WTC11 (cell line): Measurements from ENCODE around the gene ZNRF2.
"Not testable (repeated sequence)": the region's sequence is repeated elsewhere in the genome, so short reads cannot be mapped to it uniquely, and the experiment has no call there.

Experiments used
- RELA ChIP-seq: sonication (generic); formaldehyde crosslinking; IDR thresholded peaks from 2 replicates; pipeline ENCODE4 v1.8.1; 2022; ENCODE audit warnings: missing genetic modification reagents, mild to moderate bottlenecking, borderline replicate concordance
- ZNF121 ChIP-seq: sonication (generic); formaldehyde crosslinking; IDR thresholded peaks from 2 replicates; pipeline ENCODE4 v1.8.0; 2023; ENCODE audit warnings: missing genetic modification reagents
- ZNF263 ChIP-seq: sonication (generic); formaldehyde crosslinking; IDR thresholded peaks from 2 replicates; pipeline ENCODE4 v1.8.1; 2022; ENCODE audit warnings: low read depth, mild to moderate bottlenecking, moderate library complexity, missing genetic modification reagents
- ZNF423 ChIP-seq: fragments of 250-450 bp; sonication (Bioruptor Pico); IDR thresholded peaks from 2 replicates; pipeline ENCODE4 v2.1.2; 2022; ENCODE audit warnings: mild to moderate bottlenecking, moderate library complexity
- TF ChIP-seq, protein P1 (sequence below): sonication (generic); formaldehyde crosslinking; IDR thresholded peaks from 2 replicates; pipeline ENCODE4 v1.8.0; 2022; ENCODE audit warnings: mild to moderate bottlenecking, missing genetic modification reagents
- TF ChIP-seq, protein P2 (sequence below): fragments of 200-600 bp; IDR thresholded peaks from 2 replicates; pipeline ENCODE4 v1.8.0; 2022; ENCODE audit warnings: antibody characterized with exemption
- TF ChIP-seq, protein P3 (sequence below): sonication (generic); formaldehyde crosslinking; IDR thresholded peaks from 2 replicates; pipeline ENCODE4 v1.8.1; 2023; ENCODE audit warnings: mild to moderate bottlenecking, missing genetic modification reagents
- TF ChIP-seq, protein P4 (sequence below): sonication (generic); formaldehyde crosslinking; IDR thresholded peaks from 2 replicates; pipeline ENCODE4 v1.8.0; 2023; ENCODE audit warnings: missing genetic modification reagents

DNA sequence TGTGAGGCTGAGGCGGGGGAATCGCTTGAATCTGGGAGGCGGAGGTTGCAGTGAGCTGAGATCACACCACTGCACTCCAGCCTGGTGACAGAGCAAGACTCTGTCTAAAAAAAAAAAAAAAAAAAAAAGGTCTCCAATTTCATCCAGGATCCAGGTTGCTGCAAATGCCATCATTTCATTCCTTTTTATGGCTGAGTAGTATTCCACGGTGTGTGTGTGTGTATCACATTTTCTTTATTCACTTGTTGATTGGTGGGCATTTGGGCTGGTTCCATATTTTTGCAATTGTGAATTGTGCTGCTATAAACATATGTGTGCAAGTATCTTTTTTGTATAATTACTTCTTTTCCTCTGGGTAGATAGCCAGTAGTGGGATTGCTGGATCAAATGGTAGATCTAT is 19.2 kb upstream of the ZNRF2 start:
- TF ChIP-seq, protein P1, sequence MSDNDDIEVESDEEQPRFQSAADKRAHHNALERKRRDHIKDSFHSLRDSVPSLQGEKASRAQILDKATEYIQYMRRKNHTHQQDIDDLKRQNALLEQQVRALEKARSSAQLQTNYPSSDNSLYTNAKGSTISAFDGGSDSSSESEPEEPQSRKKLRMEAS (CRISPR knock-in tag) = not testable (repeated sequence)
- TF ChIP-seq, protein P2, sequence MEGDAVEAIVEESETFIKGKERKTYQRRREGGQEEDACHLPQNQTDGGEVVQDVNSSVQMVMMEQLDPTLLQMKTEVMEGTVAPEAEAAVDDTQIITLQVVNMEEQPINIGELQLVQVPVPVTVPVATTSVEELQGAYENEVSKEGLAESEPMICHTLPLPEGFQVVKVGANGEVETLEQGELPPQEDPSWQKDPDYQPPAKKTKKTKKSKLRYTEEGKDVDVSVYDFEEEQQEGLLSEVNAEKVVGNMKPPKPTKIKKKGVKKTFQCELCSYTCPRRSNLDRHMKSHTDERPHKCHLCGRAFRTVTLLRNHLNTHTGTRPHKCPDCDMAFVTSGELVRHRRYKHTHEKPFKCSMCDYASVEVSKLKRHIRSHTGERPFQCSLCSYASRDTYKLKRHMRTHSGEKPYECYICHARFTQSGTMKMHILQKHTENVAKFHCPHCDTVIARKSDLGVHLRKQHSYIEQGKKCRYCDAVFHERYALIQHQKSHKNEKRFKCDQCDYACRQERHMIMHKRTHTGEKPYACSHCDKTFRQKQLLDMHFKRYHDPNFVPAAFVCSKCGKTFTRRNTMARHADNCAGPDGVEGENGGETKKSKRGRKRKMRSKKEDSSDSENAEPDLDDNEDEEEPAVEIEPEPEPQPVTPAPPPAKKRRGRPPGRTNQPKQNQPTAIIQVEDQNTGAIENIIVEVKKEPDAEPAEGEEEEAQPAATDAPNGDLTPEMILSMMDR = not testable (repeated sequence)
- TF ChIP-seq, protein P3, sequence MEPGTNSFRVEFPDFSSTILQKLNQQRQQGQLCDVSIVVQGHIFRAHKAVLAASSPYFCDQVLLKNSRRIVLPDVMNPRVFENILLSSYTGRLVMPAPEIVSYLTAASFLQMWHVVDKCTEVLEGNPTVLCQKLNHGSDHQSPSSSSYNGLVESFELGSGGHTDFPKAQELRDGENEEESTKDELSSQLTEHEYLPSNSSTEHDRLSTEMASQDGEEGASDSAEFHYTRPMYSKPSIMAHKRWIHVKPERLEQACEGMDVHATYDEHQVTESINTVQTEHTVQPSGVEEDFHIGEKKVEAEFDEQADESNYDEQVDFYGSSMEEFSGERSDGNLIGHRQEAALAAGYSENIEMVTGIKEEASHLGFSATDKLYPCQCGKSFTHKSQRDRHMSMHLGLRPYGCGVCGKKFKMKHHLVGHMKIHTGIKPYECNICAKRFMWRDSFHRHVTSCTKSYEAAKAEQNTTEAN (CRISPR knock-in tag) = not testable (repeated sequence)
- not testable (repeated sequence) for TF ChIP-seq ZNF121; ZNF423 (CRISPR knock-in tag); RELA; ZNF263 (CRISPR knock-in tag)
- TF ChIP-seq, protein P4, sequence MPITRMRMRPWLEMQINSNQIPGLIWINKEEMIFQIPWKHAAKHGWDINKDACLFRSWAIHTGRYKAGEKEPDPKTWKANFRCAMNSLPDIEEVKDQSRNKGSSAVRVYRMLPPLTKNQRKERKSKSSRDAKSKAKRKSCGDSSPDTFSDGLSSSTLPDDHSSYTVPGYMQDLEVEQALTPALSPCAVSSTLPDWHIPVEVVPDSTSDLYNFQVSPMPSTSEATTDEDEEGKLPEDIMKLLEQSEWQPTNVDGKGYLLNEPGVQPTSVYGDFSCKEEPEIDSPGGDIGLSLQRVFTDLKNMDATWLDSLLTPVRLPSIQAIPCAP (CRISPR knock-in tag) = not testable (repeated sequence)
